ENCODE measurements around the gene BRIP1.
"Not testable (repeated sequence)": the region's sequence is repeated elsewhere in the genome, so short reads cannot be mapped to it uniquely, and the experiment has no call there.

BRIP1 gene

DNA sequence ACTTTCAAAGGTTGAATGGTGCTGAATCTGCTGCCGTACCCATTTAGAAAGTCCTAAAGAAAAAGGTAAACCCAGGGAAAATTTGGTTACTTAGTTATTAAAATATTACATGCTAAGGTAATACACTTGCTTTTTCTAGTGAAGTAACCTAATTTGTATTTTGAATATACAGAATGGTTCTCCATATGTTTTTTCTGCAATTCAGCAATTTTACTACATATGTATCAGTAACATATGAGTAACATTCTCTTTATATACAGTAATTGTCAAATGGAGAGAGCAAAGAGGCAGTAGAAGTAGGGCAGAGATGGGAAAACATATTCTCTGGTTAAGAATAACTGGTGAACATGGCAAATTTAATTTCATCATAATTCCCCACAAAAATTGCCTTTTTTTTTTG is 177.2 kb downstream of the BRIP1 start:
- H3K36me3 ChIP-seq (ENCODE audit: control insufficient read depth, insufficient read depth, low read length), result peaks cover 7% of the 10 kb centered on the region
- H3K9me3 ChIP-seq (ENCODE audit: control insufficient read depth, low read length), result no peaks in the 10 kb centered on the region
- H3K4me3 ChIP-seq (ENCODE audit: extremely low read depth, insufficient read depth, low read length, poor library complexity, severe bottlenecking), result no peak overlapping the region
- H3K4me1 ChIP-seq (ENCODE audit: control insufficient read depth, insufficient read depth, low read length, poor library complexity, severe bottlenecking), result no peaks in the 10 kb centered on the region
- WGBS, 2 experiments (ENCODE audit: insufficient coverage in 2 of 2), result no CpG with 5 or more reads among the region's 1 CpG
- no peak overlapping the region for H3K27ac ChIP-seq (ENCODE audit: low read depth, low read length, severe bottlenecking)

DNA sequence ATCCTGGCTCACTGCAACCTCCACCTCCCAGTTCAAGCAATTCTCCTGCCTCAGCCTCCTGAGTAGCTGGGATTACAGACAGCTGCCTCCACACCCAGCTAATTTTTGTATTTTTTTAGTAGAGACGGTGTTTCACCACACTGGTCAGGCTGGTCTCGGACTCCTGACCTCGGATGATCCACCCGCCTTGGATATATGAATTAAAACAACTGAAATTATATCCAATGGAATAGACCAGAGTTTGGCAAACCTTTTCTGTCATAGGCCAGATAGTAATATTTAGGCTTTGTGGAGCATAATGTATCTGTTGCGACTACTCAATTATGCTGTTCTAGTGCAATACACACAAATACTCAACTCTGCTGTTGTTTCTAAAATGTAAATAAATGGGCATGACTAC is 178.5 kb downstream of the BRIP1 start:
- no peaks in the 10 kb centered on the region for H3K4me1 ChIP-seq (ENCODE audit: control insufficient read depth, insufficient read depth, low read length, poor library complexity, severe bottlenecking)
- H3K27ac ChIP-seq (ENCODE audit: low read depth, low read length, severe bottlenecking), result no peak overlapping the region
- H3K4me3 ChIP-seq (ENCODE audit: extremely low read depth, insufficient read depth, low read length, poor library complexity, severe bottlenecking), result no peak overlapping the region
- no peaks in the 10 kb centered on the region for H3K9me3 ChIP-seq (ENCODE audit: control insufficient read depth, low read length)
- no CpG with 5 or more reads among the region's 5 CpGs for WGBS, 2 experiments (ENCODE audit: insufficient coverage in 2 of 2)
- peaks cover 7% of the 10 kb centered on the region for H3K36me3 ChIP-seq (ENCODE audit: control insufficient read depth, insufficient read depth, low read length)

DNA sequence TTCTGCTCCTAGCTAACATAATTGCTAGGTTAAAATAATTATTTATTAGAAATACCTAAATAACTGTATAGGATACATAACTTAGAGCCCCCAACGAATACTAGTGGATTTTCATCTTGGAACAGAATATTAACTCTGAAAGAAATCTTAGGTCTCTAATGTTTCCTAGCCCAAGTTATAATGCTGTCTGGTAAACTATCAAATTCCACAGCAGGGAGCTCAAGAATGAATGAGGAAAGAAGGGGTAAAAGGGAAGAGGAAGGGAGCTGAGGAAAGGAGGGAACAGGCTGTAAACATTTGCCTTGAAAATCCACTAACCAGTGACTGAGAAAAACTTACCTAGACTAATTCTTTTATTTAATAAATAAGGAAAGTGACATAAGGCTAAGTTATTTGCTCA is 179.2 kb downstream of the BRIP1 start:
- Histone ChIP-seq H3K4me1 (ENCODE audit: control insufficient read depth, insufficient read depth, low read length, poor library complexity, severe bottlenecking) (no peaks in the 10 kb centered on the region), H3K4me3 (ENCODE audit: extremely low read depth, insufficient read depth, low read length, poor library complexity, severe bottlenecking) (no peak overlapping the region), H3K36me3 (ENCODE audit: control insufficient read depth, insufficient read depth, low read length) (peaks cover 3% of the 10 kb centered on the region), H3K27ac (ENCODE audit: low read depth, low read length, severe bottlenecking) (no peak overlapping the region), H3K9me3 (ENCODE audit: control insufficient read depth, low read length) (no peaks in the 10 kb centered on the region)
- WGBS, 2 experiments (ENCODE audit: insufficient coverage in 2 of 2), result no CpG with 5 or more reads among the region's 1 CpG

DNA sequence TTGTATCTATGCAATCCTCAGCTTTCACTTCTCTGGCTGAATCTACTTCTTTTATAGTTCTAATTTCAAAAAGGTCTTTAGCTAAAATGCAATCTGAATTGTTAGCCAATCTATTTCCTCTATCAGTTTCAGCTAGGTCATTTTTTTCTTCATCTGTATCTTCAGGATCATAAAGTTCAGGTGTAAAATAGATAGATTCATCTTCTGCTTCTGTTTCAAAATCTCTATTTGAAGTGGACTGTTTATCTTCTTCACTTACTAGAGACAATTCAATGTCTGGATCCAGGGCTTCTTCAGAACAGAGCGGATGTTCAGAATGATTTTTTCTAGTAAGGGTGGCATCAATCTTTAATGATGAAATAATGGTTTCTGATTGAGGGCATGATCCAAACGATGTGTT is 179.9 kb downstream of the BRIP1 start:
- H3K4me3 ChIP-seq (ENCODE audit: extremely low read depth, insufficient read depth, low read length, poor library complexity, severe bottlenecking), result no peak overlapping the region
- no peak overlapping the region for H3K27ac ChIP-seq (ENCODE audit: low read depth, low read length, severe bottlenecking)
- peaks cover 3% of the 10 kb centered on the region for H3K36me3 ChIP-seq (ENCODE audit: control insufficient read depth, insufficient read depth, low read length)
- H3K9me3 ChIP-seq (ENCODE audit: control insufficient read depth, low read length), result no peaks in the 10 kb centered on the region
- WGBS, 2 experiments (ENCODE audit: insufficient coverage in 2 of 2), result 94 to 100% methylated on average over 1 to 2 of the region's 2 CpGs
- no peaks in the 10 kb centered on the region for H3K4me1 ChIP-seq (ENCODE audit: control insufficient read depth, insufficient read depth, low read length, poor library complexity, severe bottlenecking)

DNA sequence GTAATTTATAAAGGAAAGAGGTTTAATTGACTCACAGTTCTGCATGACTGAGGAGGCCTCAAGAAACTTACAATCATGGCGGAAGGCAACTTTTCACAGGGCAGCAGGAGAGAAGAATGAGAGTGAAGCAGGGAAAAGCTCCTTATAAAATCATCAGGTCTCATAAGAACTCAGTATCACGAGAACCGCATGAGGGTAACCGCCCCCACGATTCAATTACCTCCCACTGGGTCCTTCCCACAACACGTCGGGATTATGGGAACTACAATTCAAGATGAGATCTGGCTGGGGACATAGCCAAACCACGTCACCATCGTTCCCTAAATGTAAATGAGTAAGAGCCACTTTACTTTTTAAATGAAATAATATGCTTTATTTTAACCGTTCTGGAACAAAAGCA is 182.4 kb downstream of the BRIP1 start:
- Histone ChIP-seq H3K27ac (ENCODE audit: low read depth, low read length, severe bottlenecking) (no peak overlapping the region), H3K36me3 (ENCODE audit: control insufficient read depth, insufficient read depth, low read length) (peaks cover 2% of the 10 kb centered on the region), H3K4me3 (ENCODE audit: extremely low read depth, insufficient read depth, low read length, poor library complexity, severe bottlenecking) (no peak overlapping the region), H3K9me3 (ENCODE audit: control insufficient read depth, low read length) (no peaks in the 10 kb centered on the region), H3K4me1 (ENCODE audit: control insufficient read depth, insufficient read depth, low read length, poor library complexity, severe bottlenecking) (no peaks in the 10 kb centered on the region)
- 93 to 100% methylated on average over 3 to 7 of the region's 10 CpGs for WGBS, 2 experiments (ENCODE audit: insufficient coverage in 2 of 2)

DNA sequence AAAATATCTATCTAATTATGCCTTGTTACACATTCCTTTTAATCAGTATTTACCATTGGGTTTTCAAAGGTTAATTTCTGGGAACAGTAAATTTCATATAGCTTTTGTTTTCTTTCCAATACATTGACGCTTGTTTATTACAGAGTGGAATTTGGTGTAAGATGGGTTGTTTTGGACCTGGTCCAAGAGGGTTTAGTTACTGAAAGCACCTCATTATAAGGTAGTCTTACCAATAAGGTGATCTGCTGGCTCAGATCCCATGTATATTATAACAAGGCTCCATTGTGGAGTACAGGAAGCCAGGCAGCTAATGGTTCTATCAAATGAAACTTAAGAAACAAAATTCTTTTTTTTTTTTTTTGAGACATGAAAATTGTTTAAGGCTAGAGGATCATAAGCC is 185.0 kb downstream of the BRIP1 start:
- H3K36me3 ChIP-seq (ENCODE audit: control insufficient read depth, insufficient read depth, low read length), result no peaks in the 10 kb centered on the region
- H3K9me3 ChIP-seq (ENCODE audit: control insufficient read depth, low read length), result no peaks in the 10 kb centered on the region
- H3K4me3 ChIP-seq (ENCODE audit: extremely low read depth, insufficient read depth, low read length, poor library complexity, severe bottlenecking), result no peak overlapping the region
- WGBS, 2 experiments (ENCODE audit: insufficient coverage in 2 of 2), result no CpG with 5 or more reads among the region's 1 CpG
- no peak overlapping the region for H3K27ac ChIP-seq (ENCODE audit: low read depth, low read length, severe bottlenecking)
- no peaks in the 10 kb centered on the region for H3K4me1 ChIP-seq (ENCODE audit: control insufficient read depth, insufficient read depth, low read length, poor library complexity, severe bottlenecking)

DNA sequence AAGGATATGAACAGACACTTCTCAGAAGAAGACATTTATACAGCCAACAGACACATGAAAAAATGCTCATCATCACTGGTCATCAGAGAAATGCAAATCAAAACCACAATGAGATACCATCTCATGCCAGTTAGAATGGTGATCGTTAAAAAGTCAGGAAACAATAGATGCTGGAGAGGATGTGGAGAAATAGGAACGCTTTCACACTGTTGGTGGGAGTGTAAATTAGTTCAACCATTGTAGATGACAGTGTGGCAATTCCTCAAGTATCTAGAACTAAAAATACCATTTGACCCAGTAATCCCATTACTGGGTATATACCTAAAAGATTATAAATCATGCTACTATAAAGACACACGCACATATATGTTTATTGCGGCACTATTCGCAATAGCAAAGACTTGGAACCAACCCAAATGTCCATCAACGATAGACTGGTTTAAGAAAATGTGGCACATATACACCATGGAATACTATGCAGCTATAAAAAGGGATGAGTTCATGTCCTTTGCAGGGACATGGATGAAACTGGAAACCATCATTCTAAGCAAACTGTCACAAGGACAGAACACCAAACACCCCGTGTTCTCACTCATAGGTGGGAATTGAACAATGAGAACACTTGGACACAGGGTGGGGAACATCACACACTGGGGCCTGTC is 186.0 kb downstream of the BRIP1 start:
- no CpG with 5 or more reads among the region's 7 CpGs for WGBS, 2 experiments (ENCODE audit: insufficient coverage in 2 of 2)
- H3K27ac ChIP-seq (ENCODE audit: low read depth, low read length, severe bottlenecking); H3K4me3 ChIP-seq (ENCODE audit: extremely low read depth, insufficient read depth, low read length, poor library complexity, severe bottlenecking); H3K4me1 ChIP-seq (ENCODE audit: control insufficient read depth, insufficient read depth, low read length, poor library complexity, severe bottlenecking); H3K9me3 ChIP-seq (ENCODE audit: control insufficient read depth, low read length); H3K36me3 ChIP-seq (ENCODE audit: control insufficient read depth, insufficient read depth, low read length): not testable (repeated sequence)

DNA sequence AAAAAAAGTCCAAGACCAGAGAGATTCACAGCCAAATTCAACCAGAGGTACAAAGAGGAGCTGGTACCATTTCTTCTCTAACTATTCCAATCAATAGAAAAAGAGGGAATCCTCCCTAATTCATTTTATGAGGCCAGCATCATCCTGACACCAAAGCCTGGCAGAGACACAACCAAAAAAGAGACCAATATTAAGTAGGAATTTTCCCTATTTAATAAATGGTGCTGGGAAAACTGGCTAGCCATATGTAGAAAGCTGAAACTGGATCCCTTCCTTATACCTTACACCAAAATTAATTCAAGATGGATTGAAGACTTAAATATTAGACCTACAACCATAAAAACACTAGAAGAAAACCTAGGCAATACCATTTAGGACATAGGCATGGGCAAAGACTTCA is 186.8 kb downstream of the BRIP1 start:
- H3K9me3 ChIP-seq (ENCODE audit: control insufficient read depth, low read length); H3K4me1 ChIP-seq (ENCODE audit: control insufficient read depth, insufficient read depth, low read length, poor library complexity, severe bottlenecking); H3K36me3 ChIP-seq (ENCODE audit: control insufficient read depth, insufficient read depth, low read length); H3K27ac ChIP-seq (ENCODE audit: low read depth, low read length, severe bottlenecking); H3K4me3 ChIP-seq (ENCODE audit: extremely low read depth, insufficient read depth, low read length, poor library complexity, severe bottlenecking): not testable (repeated sequence)

DNA sequence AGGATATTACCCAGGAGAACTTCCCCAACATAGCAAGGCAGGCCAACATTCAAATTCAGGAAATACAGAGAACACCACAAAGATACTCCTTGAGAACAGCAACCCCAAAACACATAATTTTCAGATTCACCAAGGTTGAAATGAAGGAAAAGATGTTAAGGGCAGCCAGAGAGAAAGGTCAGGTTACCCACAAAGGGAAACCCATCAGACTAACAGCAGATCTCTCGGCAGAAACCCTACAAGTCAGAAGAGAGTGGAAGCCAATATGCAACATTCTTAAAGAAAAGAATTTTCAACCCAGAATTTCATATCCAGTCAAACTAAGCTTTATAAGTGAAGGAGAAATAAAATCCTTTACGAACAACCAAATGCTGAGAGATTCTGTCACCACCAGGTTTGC is 188.7 kb downstream of the BRIP1 start:
- not testable (repeated sequence) for H3K9me3 ChIP-seq (ENCODE audit: control insufficient read depth, low read length); H3K4me3 ChIP-seq (ENCODE audit: extremely low read depth, insufficient read depth, low read length, poor library complexity, severe bottlenecking); H3K36me3 ChIP-seq (ENCODE audit: control insufficient read depth, insufficient read depth, low read length); H3K4me1 ChIP-seq (ENCODE audit: control insufficient read depth, insufficient read depth, low read length, poor library complexity, severe bottlenecking); H3K27ac ChIP-seq (ENCODE audit: low read depth, low read length, severe bottlenecking)
- WGBS, 2 experiments (ENCODE audit: insufficient coverage in 2 of 2), result 83% methylated on average over 1 of the region's 2 CpGs; no CpG with 5 or more reads in 1 of the 2 experiments

DNA sequence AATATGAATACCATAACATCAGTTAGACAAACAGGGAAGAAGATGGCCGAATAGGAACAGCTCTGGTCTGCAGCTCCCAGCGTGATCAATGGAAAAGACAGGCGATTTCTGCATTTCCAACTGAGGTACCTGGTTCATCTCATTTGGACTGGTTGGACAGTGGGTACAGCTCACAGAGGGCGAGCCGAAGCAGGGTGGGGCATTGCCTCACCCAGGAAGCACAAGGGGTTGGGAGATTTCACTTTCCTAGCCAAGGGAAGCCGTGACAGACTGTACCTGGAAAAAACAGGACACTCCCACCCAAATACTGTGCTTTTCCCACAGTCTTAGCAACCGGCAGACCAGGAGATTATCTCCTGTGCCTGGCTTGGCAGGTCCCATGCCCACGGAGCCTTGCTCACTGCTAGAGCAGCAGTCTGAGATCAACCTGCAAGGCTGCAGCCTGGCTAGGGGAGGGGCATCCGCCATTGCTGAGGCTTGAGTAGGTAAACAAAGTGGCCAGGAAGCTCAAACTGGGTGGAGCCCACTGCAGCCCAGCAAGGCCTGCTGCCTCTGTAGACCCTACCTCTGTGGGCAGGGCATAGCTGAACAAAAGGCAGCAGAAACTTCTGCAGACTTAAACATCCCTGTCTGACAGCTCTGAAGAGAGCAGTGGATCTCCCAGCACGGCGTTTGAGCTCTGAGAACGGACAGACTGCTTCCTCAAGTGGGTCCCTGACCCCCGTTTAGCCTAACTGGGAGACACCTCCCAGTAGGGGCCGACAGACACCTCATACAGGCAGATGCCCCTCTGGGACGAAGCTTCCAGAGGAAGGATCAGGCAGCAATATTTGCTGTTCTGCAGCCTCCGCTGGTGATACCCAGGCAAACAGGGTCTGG is 190.1 kb downstream of the BRIP1 start:
- WGBS, 2 experiments (ENCODE audit: insufficient coverage in 2 of 2), result 88 to 89% methylated on average over 12 to 14 of the region's 16 CpGs
- not testable (repeated sequence) for H3K36me3 ChIP-seq (ENCODE audit: control insufficient read depth, insufficient read depth, low read length); H3K27ac ChIP-seq (ENCODE audit: low read depth, low read length, severe bottlenecking); H3K9me3 ChIP-seq (ENCODE audit: control insufficient read depth, low read length); H3K4me1 ChIP-seq (ENCODE audit: control insufficient read depth, insufficient read depth, low read length, poor library complexity, severe bottlenecking); H3K4me3 ChIP-seq (ENCODE audit: extremely low read depth, insufficient read depth, low read length, poor library complexity, severe bottlenecking)

DNA sequence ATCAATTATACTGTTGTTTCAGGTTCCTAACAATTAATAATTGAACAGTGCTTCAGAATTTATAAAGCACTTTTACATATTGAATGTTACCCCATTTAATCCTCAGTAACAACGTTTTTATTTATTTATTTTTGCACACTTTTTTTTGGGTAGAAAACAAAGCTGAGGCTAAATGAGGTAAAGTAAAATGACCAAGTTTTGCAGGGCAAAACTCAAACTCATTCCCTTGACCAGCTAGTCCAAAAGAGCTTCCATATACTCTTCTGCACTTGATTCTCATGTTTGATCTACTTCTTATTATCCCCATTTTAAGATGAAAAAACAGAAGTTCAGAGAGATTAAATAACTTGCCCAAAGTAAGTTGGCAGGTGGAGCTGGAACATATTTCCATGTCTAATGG is 191.2 kb downstream of the BRIP1 start:
- Histone ChIP-seq H3K36me3 (ENCODE audit: control insufficient read depth, insufficient read depth, low read length) (no peaks in the 10 kb centered on the region), H3K4me1 (ENCODE audit: control insufficient read depth, insufficient read depth, low read length, poor library complexity, severe bottlenecking) (no peaks in the 10 kb centered on the region), H3K27ac (ENCODE audit: low read depth, low read length, severe bottlenecking) (no peak overlapping the region), H3K4me3 (ENCODE audit: extremely low read depth, insufficient read depth, low read length, poor library complexity, severe bottlenecking) (no peak overlapping the region), H3K9me3 (ENCODE audit: control insufficient read depth, low read length) (no peaks in the 10 kb centered on the region)
- no CpG with 5 or more reads among the region's 1 CpG for WGBS, 2 experiments (ENCODE audit: insufficient coverage in 2 of 2)

Measured in mesodermal cell (in vitro differentiated cells).